ENCODE results near the gene SMAD3.
A peak's percentile ranks its signal among the peaks of the same experiment; 100 is the strongest.
"Not testable (repeated sequence)": the region's sequence is repeated elsewhere in the genome, so short reads cannot be mapped to it uniquely, and the experiment has no call there.

SMAD3 gene

DNA sequence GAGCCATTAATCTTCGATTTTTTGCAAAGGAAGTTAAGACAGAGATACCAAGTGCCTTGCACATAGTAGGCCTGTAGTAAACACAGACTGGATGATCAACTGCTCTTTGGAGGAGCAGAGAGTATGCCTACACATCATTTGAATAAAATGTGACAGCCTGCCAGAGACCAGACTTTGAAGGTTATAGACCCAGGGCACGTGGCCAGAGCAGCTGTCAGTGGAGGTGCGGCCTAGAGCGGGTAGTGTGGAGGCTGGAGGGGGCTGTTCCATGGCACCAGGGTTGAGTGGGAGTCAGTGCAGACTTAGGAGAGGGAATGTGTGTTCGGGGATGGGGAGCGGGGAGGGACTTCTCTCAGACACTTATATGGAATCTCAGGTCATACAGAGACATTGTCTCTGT lies 80.8 kb downstream of the SMAD3 start:
- no peak for DNase-seq

DNA sequence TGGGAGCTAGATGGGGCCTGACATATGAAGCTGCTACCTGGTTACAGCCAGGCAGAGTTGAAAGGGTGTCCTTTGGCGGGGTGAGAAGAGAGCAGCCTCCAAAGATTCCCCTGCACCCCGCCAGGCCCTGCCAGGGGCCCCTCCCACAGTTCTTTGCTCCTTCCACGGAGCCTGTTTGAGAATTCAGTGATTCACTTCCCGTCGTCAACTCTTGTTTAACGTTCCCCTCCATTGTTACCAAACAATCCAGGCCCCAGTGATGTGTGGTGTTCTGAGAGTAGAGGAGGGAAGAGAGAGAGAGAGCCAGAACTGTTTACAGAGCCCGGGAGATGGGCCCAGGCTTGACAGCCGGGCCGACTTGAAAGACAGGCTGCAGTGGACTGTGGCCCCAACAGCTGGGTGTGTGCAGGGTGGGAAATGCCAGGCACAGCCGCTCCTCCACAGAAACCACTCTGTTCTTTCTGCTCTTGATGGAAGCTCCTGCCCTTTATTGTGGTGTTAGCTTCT lies 81.5 kb downstream of the SMAD3 start:
- peak; percentile 37 for DNase-seq

DNA sequence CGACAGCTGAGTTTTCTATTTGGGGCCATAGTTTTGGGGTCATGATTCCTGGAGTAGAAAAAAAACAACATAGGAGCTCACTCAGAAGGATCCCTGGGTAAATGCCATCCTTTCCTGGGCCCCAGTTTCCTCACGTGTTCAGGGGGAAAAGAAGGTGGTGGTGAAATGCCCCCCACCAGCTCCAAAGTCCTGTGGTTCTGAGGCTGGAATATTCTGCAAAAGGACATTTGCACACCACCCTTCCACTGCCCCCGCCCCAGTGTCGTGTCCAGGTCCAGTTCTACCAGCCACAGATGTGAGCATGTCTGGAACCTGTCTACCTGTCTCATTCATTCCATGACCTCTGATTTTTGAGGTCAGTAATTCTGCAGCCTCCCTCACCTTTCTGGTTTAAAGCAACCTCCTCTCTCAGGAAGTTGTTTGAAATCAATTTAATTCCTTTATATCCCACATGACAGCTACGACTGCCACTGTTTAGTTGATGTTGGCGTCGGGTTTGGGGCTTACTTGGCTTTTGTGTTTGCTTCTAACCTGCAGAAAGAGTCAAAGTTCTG lies 82.1 kb downstream of the SMAD3 start:
- DNase-seq = no peak

DNA sequence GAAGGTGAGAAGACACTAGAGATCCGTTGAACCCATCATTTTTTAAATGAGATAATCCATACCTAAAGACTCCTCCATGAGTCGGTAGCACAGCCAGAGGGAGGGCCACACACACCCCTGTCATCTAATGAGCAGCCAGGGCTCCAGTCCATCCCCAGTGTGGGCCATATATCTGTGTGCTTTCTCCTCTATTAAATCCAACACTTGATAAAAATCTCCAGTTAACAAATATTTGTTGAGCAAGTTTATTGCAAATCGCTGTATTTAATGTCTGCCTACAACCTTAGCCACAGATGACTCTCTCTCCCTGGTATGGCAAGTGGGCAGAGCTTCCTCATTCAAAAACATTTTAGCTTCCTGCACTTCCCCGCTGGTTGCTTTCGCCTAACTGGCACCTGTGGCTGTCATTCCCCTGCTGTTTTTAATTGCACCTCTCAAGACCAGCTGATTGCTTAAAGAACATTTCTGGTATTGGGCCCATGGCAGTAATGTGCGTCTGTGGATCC lies 82.8 kb downstream of the SMAD3 start:
- DNase-seq = no peak

DNA sequence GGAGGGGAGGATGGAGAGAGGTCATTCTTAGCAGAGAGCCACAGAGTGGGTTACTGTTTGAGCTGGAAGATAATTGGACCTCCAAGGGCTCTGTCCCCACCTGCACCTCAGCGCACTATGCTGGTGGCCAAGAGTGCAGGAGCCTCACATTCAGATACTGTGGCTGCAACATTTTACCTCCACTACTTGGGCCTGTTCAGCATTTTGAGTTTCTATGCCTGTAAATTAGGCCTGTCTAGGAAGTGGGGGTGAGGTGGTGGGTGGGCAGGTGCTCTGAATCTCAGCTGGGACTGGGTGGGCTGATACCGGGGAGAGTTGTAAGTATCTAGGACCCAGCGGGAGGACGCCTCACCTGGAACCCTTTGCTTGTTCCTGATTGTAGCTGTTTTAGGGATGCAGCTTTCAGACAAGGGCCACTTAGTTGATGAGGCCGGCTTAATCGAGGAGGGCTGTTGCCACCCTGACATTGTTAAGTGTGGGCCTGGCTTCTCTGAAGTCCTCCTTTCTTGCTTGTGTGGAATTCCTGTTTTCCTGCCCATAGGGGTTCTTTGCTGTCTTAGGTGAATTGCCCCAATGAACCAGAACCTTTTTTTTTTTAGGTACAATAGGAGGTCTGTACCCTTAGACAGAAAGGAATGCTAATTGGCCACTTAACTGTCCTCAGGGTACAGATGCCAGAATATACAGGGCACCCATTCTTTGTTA lies 83.8 kb downstream of the SMAD3 start:
- DNase-seq = no peak

DNA sequence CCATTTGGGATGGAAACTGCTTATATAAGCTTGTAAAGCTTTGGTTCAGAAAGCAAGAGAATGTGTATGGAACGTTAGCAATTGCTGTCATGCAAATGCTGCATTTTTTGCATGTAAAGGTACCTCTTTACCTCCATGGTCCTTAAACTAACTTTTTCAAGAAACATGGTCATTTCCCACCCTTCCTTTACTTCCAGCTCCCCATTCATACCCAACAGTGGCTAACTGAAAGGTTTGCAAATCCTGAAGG lies 84.3 kb downstream of the SMAD3 start:
- no peak for DNase-seq

DNA sequence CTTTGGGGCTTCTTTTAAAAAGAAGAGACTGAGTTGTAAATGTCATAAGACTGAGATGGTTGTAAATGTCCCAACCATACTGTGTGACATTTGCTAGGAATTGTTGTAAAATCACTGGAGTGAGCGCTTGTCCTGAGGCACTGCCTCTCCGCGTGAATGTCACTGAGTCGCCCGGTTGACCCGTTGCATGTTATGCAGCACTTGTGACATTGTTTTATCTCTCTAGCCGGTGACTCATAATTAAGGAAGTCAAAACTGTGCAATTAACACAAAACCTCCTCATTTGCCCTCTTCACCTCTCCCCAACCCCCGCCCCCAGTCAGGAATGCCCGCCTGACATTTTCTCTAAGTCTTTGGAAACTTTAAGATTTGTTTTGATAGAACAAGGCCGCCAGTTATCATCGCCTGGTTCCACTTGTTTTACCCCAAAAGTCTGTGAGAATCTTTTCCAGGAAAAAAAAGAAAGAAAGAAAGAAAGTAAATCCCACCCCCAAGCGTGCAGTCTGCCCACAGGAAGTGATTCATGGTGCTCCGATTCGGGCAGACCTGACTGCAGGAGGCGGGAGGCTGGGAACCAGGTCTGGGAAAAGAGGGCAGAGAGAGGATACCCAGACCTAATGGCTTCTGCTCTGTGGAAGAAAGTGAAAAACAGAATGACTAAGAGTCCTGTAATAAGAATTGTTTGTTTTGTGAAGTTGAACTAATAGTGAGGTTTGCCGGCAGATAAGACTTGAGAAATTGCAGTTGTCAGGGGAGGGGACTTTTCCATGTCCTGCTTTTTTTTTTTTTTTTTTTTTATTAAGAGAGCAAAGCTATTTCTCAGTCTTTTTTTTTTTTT lies 84.8 kb downstream of the SMAD3 start:
- peak; percentile 27 for DNase-seq

DNA sequence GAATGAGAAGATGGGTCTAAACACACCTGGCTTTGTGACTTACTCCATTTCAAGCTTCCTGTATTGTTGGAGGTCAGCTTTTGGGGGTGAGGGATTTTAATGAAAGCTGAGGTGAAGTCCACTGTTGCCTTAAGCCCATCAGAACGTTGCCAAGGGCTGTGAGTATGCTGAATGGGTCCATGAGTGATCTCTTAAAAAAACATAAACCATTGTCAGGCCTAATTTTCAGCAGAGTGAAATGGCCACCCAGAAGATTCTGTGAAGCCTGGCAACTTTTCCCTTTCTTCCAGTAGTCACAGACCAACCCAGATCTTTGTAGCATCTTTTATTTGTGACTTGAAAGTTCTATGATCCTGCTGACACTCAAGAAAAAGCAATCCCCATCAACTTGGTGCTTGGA lies 87.0 kb downstream of the SMAD3 start:
- no peak for DNase-seq

DNA sequence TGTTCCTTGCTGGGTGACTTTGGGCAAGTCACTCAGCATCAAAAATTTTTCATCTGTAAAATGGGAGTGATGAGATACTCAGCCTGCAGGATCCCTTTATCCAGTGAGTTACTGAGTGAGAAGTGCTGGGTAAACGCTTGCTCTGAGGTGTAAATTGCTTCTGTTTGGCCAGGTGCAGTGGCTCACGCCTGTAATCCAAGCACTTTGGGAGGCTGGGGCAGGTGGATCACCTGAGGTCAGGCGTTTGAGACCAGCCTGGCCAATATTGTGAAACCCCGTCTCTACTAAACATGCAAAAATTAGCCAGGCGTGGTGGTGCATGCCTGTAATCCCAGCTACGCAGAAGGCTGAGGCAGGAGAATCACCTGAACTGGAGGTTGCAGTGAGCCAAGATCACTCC lies 87.6 kb downstream of the SMAD3 start:
- not testable (repeated sequence) for DNase-seq

DNA sequence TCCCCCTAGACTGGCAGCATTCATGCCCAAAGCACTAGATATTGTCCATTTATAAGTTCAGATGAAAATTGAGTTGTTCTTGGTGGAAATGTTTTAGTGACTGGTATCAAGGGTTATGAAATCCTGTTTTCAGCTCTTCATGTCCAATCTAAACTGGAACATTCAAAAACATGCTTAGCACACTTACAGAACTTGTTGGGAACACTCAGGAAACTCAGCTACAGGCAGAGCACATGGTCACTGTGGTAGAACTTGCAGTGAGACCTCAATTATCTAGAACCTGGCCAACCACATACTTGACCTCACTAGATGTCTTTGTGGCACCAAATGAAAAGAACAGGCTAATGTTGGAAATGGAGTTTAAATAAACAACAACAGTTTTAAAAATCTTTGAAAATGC lies 88.8 kb downstream of the SMAD3 start:
- no peak for DNase-seq

DNA sequence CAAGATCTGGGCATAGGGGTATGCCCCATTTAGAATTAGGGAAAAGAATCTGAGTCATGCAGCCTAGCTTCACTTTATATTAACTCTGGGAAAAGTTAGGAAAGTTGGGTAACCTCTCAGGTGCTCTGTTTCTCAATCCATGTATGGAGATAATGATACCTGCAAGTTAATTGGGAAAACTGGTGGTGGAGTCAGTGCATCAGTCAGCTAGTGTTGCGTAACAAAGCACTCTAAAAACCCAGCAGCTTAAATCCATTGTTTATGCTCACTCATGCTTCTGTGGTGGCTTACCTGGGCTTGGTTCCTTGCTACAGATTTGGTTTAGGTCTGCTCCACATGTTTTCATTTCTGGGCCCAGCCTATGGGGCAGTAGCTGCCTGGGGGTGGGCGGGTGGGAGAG lies 91.0 kb downstream of the SMAD3 start:
- DNase-seq = no peak

DNA sequence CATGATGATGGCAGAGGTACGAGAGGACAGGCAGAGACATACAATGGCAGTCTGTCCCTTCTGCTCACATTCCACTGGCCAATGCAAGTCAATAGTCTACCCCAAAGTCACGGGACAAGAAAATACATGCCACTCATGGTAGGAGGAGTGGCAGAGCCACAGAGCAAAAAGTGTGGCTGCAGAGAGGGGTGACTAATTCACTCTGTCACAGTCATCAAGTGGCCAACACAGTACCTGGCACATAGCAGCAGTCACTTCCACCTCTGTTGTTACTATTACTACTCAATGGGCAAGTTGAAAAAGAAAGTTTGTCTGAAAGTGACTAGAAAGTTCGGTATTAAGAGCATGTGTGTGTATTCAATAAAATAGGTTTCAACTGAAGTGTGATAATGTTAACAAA lies 91.4 kb downstream of the SMAD3 start:
- no peak for DNase-seq

DNA sequence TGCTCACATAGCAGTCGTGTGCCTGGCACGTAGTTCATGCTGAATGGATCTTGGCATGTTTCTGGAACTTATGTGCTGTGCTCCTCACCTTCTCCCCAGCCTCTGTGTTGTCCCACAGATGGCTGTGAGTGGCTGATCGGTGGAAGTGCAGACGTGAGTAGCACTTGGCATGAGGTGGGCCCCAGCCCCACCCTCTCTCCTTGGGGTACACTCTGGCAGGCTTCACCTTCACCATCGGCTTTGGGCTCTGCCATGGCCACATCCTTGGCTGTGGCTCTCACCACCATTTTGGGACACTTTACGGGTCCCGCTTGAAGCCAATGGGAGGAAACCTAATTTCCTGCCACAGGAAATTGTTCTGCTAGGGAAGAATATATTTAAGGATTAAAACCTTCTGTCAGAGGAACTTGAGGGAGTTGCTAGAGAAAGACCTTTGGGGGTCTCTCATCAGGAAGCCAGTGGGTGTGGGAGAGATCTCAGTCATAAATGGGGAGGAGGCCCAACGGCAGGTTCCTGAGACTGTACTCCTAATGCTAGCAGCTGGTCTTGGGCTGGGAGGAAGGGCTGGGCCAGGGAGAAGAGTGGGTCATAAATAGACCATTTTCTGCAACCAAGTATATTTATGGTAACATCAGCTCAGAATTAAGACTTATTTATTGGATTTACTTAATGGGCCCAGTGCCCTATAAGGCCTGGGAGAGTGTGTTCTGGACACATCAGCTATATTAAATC lies 92.3 kb downstream of the SMAD3 start:
- DNase-seq = no peak

DNA sequence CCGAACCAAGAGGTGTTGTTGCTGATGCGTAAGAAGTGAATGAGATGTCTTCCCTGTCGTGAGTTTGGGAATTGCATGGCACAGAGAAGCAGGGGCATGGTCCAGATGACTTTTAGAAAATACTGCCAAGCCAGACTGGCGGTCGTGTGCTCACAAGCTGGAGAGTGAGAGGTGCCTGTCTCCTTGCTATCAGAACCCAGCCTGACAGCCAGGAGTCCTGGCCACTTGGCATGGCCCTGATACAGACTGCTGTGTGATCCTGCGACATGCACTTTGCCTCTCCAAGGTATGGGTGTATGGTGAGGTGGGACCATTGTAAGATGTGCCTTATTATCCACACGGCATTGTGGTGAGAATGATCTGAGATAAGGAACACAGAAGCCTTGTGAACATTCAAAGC lies 93.0 kb downstream of the SMAD3 start:
- DNase-seq = no peak

DNA sequence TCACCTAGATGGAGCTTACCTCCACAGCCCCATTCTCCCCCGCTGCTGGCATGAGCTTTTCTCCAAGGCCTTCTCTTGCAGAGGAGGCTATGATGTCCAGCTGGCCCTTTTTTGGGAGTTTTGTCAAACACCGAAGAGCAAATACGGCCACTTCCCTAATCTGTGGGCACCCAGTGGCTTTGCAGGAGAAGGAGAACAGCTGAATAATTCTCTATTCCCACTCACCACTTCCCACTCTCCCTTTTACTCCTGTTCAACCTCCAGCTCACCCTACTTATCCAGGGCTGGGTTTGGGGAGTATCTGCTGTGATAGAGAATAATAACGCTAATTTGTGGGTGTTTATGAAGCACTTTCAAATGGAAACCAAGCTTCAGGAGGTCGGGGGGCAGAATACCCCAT lies 96.0 kb downstream of the SMAD3 start:
- no peak for DNase-seq

DNA sequence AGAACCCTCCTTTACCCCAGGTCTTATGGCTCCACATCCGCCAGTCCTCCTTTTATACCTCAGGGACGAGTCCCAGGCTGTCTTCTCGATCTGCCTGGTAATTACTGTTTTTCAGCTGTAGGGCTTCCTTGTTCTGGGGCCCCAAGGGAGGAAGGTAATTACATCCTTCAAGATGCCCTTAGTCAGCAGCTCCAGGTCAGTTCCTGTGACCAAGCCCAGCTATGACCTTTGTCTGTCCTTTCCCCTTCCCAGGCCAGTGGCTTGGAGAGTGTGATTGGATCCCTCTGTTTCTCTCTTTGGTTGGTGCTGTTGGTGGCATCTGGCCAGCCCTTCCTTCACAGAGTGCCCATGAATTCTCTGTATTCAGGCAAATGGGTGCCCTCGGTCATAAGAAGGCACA lies 96.5 kb downstream of the SMAD3 start:
- DNase-seq = no peak

DNA sequence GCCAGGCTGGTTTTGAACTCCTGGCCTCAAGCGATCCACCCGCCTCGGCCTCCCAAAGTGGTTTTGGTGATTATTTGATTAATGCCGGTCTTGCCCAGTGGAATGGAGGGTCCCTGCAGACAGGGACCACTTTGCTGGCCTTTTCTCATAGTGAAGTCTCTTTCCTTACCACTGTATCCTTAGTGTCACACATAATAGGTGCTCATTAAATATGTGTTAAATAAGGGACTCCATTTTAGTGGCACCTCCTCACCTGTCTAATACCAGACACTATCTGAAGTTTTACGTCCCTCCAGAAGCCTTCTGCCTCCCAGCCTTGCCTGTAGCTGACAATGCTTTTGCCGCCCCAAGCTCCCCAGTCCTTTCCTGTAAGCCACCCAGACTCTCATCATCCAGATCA lies 97.8 kb downstream of the SMAD3 start:
- no peak for DNase-seq

DNA sequence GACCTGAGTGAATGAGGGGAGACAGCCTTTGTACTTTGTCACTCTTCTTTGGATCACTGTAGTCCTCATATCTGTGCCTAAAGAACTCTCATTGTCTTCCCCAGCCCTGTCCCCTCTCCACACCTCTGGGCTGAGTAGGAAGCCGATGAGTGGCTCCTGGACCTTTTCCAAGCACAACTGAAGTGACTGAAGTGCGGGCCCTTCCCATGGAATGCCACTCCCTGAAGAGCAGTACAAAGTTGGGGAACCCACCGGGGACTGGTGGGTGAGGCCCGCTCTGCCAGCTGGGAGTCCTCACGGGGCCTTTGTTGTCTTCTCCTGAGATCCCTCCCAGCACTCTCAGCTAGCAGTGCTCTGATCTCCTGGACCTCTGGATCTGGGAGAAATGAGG lies 99.0 kb downstream of the SMAD3 start:
- no peak for DNase-seq

DNA sequence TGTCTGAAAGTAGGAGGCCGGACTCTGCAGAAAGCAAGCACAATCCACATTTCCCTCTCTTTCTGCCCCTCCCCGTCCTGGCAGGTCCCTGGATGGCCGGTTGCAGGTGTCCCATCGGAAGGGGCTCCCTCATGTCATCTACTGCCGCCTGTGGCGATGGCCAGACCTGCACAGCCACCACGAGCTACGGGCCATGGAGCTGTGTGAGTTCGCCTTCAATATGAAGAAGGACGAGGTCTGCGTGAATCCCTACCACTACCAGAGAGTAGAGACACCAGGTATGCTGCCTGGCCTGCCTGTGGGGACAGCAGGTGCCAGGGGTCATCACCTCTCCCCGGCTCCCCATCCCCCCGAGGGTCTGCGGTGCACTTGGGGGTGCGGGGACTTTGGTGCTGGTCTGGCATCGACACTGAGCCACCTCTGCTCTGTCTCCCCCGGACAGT lies 99.4 kb downstream of the SMAD3 start:
- DNase-seq = no peak

DNA sequence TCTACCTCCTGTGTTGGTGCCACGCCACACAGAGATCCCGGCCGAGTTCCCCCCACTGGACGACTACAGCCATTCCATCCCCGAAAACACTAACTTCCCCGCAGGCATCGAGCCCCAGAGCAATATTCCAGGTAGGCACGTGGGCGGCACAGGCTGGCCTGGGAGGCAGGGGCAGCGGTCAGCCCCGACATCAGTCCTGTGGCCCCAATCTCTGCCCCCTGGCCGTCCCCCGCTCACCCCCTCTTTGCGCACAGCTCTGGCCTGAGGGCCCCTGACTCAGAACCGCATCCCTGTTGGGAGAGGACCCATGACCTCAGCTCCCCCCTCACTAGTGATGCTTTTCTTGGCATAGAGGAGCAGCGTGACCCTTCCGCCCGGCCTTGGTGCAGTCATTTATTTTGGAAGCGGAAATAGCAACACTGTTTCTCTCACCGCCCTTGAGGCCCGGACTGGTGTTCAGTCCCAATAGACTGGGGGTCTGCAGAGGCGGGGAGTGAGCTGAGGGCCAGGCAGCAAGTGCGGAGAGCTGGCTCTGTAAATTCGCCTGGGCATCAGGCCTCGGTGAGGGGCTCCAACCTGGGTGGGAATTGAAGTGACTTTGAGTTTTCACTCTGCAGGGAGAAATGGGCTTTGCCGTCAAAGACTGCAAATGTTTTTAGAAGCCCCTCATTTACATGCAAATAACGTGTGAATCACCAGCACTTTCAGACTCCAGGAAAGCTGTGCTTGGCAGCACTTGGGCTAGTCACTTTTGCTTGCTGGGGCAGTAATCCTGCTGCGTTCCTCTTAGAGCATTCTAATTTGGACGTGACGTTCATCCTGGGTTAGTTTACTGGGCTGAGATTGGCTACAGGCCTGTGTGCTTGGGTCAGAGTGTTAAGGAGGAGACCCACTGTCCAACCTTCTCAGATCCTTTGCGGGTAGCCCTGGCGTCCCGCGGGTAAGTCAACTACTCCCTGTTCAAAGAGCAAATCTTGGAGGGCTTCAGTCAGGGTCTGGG lies 100.2 kb downstream of the SMAD3 start:
- DNase-seq = no peak

DNA sequence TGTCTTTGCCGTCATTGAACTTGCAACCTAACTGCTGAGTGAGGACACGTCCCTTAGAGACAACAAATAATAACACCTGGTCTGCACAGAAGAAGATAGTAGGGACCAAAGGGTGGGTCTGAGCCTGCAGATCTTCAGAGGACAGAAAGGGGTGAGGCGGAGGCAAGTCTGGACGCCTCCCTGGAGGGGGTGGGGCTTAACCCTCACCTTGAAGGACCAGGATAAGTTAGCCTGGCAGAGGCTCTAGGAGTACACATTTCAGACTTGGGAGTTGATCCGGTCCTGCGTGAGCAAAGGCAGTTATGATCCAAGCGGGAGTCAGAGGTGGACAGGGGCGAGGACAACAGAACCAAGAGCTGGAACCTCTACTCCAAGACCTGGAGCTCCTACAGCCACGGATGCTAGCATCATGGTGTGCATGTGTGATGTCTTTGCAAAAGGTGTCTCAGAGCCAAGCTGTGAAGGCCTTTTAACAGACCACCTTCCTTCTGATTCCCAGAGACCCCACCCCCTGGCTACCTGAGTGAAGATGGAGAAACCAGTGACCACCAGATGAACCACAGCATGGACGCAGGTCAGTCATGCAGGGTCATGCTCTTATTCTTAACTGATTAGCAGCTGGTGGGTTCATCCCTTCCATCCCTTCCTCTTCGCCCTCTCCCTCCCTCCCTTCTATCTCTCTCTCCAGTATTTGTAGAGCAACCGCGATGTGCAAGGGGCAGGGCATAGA lies 101.0 kb downstream of the SMAD3 start:
- DNase-seq = no peak
